Activated CD8-positive, alpha-beta T cell treated with anti-CD3 and anti-CD28 coated beads, Interleukin-2, amount 10 ng/mL, durations not matched to agents 7 days and 5 days (primary cell): ENCODE results near the gene EXD3. TPM values are rescaled to one million over a fixed set of nuclear protein-coding genes. Genes with fewer than 3 reads are reported as not detected.
"Not testable (repeated sequence)": the region's sequence is repeated elsewhere in the genome, so short reads cannot be mapped to it uniquely, and the experiment has no call there.

ENCODE experiments used
- ATAC-seq: fragments of 150-1000 bp; cut with Tn5 transposase; one replicate; pipeline ENCODE4 v1.10.0; 2021; ENCODE audit warnings: moderate library complexity
- CTCF ChIA-PET: fragments of 350-600 bp; sonication (Branson Sonifier 250); formaldehyde crosslinking; loops from one replicate; lab custom pipeline; 2021; ENCODE audit warnings: antibody characterized with exemption; lab: Charles Lee
- POLR2A ChIA-PET: fragments of 350-600 bp; sonication (Branson Sonifier 250); formaldehyde crosslinking; loops from one replicate; lab custom pipeline; 2021; ENCODE audit warnings: antibody characterized with exemption; lab: Charles Lee
- DNase-seq: peaks from one replicate; pipeline ENCODE4 v3.0.0-alpha.2; 2020
- H3K27ac Mint-ChIP-seq: one replicate; pipeline ENCODE4 v1.8.0; 2021; ENCODE audit warnings: mild to moderate bottlenecking, mixed read lengths
- H3K27me3 Mint-ChIP-seq: one replicate; pipeline ENCODE4 v1.8.0; 2021; ENCODE audit warnings: low read depth, mixed read lengths
- H3K36me3 Mint-ChIP-seq: one replicate; pipeline ENCODE4 v1.8.0; 2021; ENCODE audit warnings: low read depth, mixed read lengths
- H3K4me1 Mint-ChIP-seq: one replicate; pipeline ENCODE4 v1.8.0; 2021; ENCODE audit warnings: low read depth, mixed read lengths
- H3K4me3 Mint-ChIP-seq: one replicate; pipeline ENCODE4 v1.8.0; 2021; ENCODE audit warnings: mild to moderate bottlenecking, mixed read lengths
- H3K9me3 Mint-ChIP-seq: one replicate; pipeline ENCODE4 v1.8.0; 2022; ENCODE audit warnings: mixed read lengths; ENCODE audit not compliant: insufficient read depth
- total RNA-seq, 2 experiments: library from RNA; stranded (reverse); gene quantifications; one replicate each; pipeline ENCODE4 v1.2.3, GENCODE V29; 2021

Gene EXD3
- total RNA-seq, 2 experiments from 2014 or later, result 10.0 to 10.9 TPM

GRCh38 chr9:137392232-137393007 lies 30.5 kb downstream of the EXD3 start:
- DNase-seq (no peak), ATAC-seq (no peak)
- Mint-ChIP-seq H3K27ac (no peak overlapping the region), H3K9me3 (no peaks in the 10 kb centered on the region), H3K36me3 (no peaks in the 10 kb centered on the region), H3K27me3 (no peaks in the 10 kb centered on the region), H3K4me1 (peaks cover 8% of the 10 kb centered on the region), H3K4me3 (no peak overlapping the region)
- ChIA-PET POLR2A (no interaction called here), CTCF (no interaction called here)

GRCh38 chr9:137391411-137391754 lies 31.6 kb downstream of the EXD3 start:
- ChIA-PET CTCF (no interaction called here), POLR2A (interaction anchor here (0.6 kb wide), 1 partner anchor 1689 kb away, joined by 3 read pairs; no protein-coding TSS in a partner anchor)
- DNase-seq (no peak), ATAC-seq (no peak)
- peaks cover 13% of the 10 kb centered on the region for H3K4me1 Mint-ChIP-seq
- no peaks in the 10 kb centered on the region for H3K9me3 Mint-ChIP-seq
- H3K27me3 Mint-ChIP-seq, result no peaks in the 10 kb centered on the region
- H3K27ac Mint-ChIP-seq, result no peak overlapping the region
- no peak overlapping the region for H3K4me3 Mint-ChIP-seq
- no peaks in the 10 kb centered on the region for H3K36me3 Mint-ChIP-seq

- H3K4me3 Mint-ChIP-seq, result no peak overlapping the region
- ChIA-PET POLR2A (interaction anchor here (0.5 to 0.6 kb wide), 2 partner anchors 24 to 1688 kb away, joined by 3 read pairs; no protein-coding TSS in a partner anchor), CTCF (no interaction called here)
- peaks cover 16% of the 10 kb centered on the region for H3K4me1 Mint-ChIP-seq
- no peaks in the 10 kb centered on the region for H3K36me3 Mint-ChIP-seq
- no peak for DNase-seq
- no peaks in the 10 kb centered on the region for H3K27me3 Mint-ChIP-seq
- ATAC-seq, result no peak
- no peaks in the 10 kb centered on the region for H3K9me3 Mint-ChIP-seq
- peak overlapping the region; percentile 50 for H3K27ac Mint-ChIP-seq
Observed at GRCh38 chr9:137390553-137391410, 32.2 kb downstream of the EXD3 start.

- Mint-ChIP-seq H3K36me3 (no peaks in the 10 kb centered on the region), H3K9me3 (no peaks in the 10 kb centered on the region), H3K4me1 (peaks cover 16% of the 10 kb centered on the region), H3K27me3 (no peaks in the 10 kb centered on the region), H3K27ac (no peak overlapping the region), H3K4me3 (no peak overlapping the region)
- ChIA-PET POLR2A (no interaction called here), CTCF (no interaction called here)
- no peak for DNase-seq
- no peak for ATAC-seq
Observed at GRCh38 chr9:137389428-137389746, 33.6 kb downstream of the EXD3 start.

- POLR2A ChIA-PET, result no interaction called here
- DNase-seq, result no peak
- Mint-ChIP-seq H3K4me1 (peaks cover 16% of the 10 kb centered on the region), H3K27ac (no peak overlapping the region), H3K9me3 (no peaks in the 10 kb centered on the region), H3K36me3 (no peaks in the 10 kb centered on the region), H3K27me3 (no peaks in the 10 kb centered on the region), H3K4me3 (no peak overlapping the region)
- ATAC-seq, result no peak
- CTCF ChIA-PET, result no interaction called here
Observed at GRCh38 chr9:137388589-137389427, 34.2 kb downstream of the EXD3 start.

GRCh38 chr9:137387891-137388560 lies 34.9 kb downstream of the EXD3 start:
- Mint-ChIP-seq H3K9me3 (no peaks in the 10 kb centered on the region), H3K4me1 (peaks cover 16% of the 10 kb centered on the region), H3K36me3 (no peaks in the 10 kb centered on the region), H3K4me3 (no peak overlapping the region), H3K27ac (peak overlapping the region; percentile 87), H3K27me3 (no peaks in the 10 kb centered on the region)
- ATAC-seq, result no peak
- ChIA-PET POLR2A (interaction anchor here (0.6 to 0.8 kb wide), 2 partner anchors 72 to 89 kb away, joined by 3 read pairs; no protein-coding TSS in a partner anchor), CTCF (interaction anchor here (1.0 to 1.3 kb wide), 2 partner anchors 35 to 86 kb away, joined by 3 read pairs; partner anchors contain the start of genes EXD3, NOXA1 and NRARP)
- DNase-seq, result no peak

- peak; percentile 59 for DNase-seq
- CTCF ChIA-PET, result interaction anchor here (1.0 to 1.3 kb wide), 2 partner anchors 36 to 85 kb away, joined by 3 read pairs; partner anchors contain the start of genes EXD3, NOXA1 and NRARP
Observed at GRCh38 chr9:137387114-137387890, 35.7 kb downstream of the EXD3 start.

GRCh38 chr9:137386507-137387113 lies 36.4 kb downstream of the EXD3 start:
- H3K9me3 Mint-ChIP-seq, H3K27me3 Mint-ChIP-seq, POLR2A ChIA-PET, ATAC-seq, DNase-seq, H3K36me3 Mint-ChIP-seq, H3K4me3 Mint-ChIP-seq: not testable (repeated sequence)
- Mint-ChIP-seq H3K4me1 (peaks cover 16% of the 10 kb centered on the region), H3K27ac (peak overlapping the region; percentile 87)
- CTCF ChIA-PET, result interaction anchor here (1.0 kb wide), 1 partner anchor 84 kb away, joined by 3 read pairs; the partner anchor contains the start of gene NRARP

More at GRCh38 chr9:137387114-137387890, 35.7 kb downstream of the EXD3 start:
- H3K4me3 Mint-ChIP-seq, result peak overlapping the region; percentile 8
- peak overlapping the region; percentile 87 for H3K27ac Mint-ChIP-seq
- H3K27me3 Mint-ChIP-seq, result no peaks in the 10 kb centered on the region
- POLR2A ChIA-PET, result interaction anchor here (0.6 to 0.8 kb wide), 2 partner anchors 71 to 89 kb away, joined by 3 read pairs; no protein-coding TSS in a partner anchor
- ATAC-seq, result peak; percentile 76
- H3K9me3 Mint-ChIP-seq, result no peaks in the 10 kb centered on the region
- no peaks in the 10 kb centered on the region for H3K36me3 Mint-ChIP-seq
- H3K4me1 Mint-ChIP-seq, result peaks cover 16% of the 10 kb centered on the region

GRCh38 chr9:137385061-137385655 lies 37.8 kb downstream of the EXD3 start:
- Mint-ChIP-seq H3K4me3 (no peak overlapping the region), H3K9me3 (no peaks in the 10 kb centered on the region), H3K4me1 (peaks cover 13% of the 10 kb centered on the region), H3K36me3 (no peaks in the 10 kb centered on the region), H3K27me3 (no peaks in the 10 kb centered on the region), H3K27ac (no peak overlapping the region)
- DNase-seq, result no peak
- no peak for ATAC-seq
- CTCF ChIA-PET, result no interaction called here
- POLR2A ChIA-PET, result no interaction called here
